HG02885 (cell line): Measurements from ENCODE around the gene PCDHGC4.

Experiments
- ATAC-seq: cut with Tn5 transposase; IDR thresholded peaks from one replicate; pipeline ENCODE4 v1.9.1; 2021; ENCODE audit warnings: mild to moderate bottlenecking; ENCODE audit not compliant: unreplicated experiment, poor library complexity

PCDHGC4 gene

DNA sequence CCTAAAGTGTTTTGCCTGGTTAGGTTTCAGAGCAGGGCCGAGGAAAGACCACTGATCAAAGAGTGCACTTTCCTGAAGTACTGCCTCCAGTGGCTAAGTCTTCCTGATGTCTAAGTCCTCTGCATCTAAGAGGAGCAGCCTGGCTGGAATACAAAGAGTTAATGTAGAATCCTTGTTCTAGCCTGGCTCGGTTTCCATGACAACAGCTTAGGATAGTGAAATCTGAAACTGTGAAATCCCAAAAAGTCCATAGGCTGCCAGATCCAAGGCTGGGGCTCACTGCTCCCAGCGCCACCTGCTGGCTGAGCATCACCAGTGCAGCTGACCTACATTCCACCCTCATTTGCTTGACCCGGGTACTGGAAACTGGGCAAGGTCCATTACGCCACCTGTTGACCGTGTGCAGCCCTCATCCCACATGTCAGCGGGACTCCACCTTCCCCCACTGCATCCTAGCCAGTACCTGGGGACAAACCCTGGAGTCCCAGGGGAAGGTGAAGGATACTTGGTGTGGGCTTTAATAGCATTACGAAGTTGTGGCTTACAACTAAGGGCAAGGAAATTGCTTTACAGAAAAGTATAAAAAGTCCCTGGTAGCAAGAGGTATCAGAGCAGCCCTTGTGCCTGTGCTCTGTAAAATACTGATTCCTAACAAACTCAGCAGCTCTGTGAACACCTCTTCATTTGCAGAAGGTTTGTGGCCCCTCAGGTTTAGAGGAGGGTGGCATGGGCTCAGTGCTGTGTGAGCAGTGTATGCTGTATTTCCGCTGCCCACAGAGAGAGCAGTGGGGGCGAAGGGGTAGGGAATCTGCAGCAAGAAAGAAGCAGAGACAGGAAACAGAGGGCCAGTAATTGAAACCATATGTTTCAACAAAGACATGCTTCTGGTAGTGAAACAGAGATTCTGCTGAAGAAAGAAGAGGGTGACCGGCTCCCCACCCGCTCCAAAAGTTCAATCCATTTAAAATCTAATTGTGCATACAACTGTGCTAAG lies 40.1 kb downstream of the PCDHGC4 start:
- ATAC-seq, result peak; percentile 80

DNA sequence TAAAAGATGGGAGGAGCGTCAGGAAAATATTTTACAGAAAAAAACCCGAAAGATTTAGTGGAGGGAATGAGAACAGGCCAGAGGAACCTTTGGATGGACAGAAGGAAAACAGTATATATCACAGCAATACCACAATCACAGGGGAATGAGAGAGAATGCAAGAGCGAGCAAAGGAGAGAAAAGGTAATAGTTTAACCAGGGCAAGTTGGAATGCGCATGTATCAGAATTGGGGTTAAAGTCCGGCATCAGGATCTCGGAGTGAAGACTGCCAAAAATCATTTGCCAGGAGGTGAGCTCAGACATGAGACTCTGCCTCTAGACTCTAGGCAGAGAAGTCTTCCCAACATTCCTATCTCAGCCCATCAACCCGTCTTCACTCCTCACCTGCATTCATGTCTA lies 40.8 kb downstream of the PCDHGC4 start:
- no peak for ATAC-seq

DNA sequence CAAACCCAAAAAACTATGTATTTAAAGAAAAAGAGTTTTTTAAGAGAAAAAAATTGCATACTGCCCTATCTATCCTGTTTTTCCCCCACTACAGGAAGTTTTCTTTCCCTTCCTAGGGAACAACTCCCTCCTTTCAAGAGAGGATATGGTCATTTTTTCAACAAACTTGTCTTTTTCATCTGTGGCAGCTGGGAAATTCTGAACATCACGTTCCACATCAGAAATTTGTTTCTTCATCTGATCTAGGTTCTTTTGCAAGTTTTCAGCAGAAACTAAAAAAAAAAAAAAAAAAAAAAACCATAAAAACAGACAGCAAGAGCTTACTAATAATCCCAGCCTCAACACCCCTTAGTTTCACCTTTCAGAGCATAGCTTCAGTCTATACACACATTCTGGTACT lies 42.6 kb downstream of the PCDHGC4 start:
- ATAC-seq, result no peak

DNA sequence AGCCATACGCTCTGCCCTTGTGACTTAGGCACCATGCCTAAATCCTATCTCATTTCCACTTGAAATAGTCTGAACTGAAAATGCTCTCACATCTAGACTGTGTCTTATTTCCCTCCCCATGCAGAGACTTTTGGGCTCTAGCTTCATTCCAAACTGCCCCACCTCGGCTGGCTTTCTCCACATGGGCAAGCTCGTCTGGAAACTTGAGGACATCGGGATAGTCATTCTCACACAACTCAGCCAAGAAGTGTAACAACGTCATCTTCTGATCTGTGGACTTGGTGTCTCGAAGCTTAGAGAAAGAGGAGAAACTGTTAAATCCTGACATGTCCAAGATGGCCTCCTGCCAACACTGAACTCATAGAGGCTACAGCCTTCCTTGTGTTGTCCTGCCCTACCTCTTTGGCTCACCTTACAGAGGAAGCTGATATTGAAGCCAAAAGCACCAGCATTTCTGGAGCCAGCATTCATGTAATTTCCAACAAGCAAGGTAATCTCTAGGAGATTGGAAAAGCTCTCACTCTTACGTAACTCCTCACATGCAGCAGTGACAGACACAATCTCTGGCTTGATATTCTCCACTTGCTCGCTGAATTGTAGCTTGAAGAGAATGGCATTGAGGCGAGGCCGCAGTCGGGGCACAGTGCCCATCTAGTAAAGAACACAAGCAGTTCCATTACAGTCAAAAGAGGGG lies 43.6 kb downstream of the PCDHGC4 start:
- ATAC-seq, result no peak

DNA sequence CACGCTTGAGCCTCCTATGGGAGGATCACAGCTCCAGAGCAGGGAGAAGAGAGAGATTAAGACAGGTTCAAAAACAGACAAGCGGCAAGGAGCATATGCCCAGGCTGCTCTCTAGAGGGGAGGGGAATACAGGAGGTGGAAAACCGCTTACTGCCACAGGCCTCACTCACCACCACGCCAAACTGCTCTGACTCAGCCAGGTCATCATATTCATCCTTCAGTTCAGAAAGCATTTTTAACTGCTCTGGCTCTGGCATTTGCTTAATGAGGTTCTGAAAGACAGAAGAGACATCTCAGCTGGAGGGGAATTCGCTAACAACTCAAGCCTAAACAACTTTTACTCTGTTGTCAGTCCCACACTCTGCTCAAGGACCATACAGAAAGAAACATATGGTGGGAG lies 44.2 kb downstream of the PCDHGC4 start:
- peak; percentile 32 for ATAC-seq

DNA sequence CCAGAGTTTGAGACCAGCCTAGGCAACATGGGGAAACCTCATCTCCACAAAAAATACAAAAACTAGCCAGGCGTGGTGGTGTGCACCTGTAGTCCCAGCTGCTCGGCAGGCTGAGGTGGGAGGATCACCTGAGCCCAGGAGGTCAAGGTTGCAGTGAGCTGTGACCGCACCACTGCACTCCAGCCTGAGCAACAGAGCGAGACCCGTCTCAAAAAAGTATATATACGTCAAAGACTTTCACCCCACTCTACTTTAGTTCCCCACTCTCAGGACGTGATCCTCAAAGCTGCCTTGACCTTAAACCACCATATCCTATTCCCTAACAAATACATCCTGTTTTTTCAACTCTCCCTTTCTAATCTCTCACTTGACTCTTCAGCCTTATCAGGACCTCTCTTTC lies 45.0 kb downstream of the PCDHGC4 start:
- peak; percentile 58 for ATAC-seq

DNA sequence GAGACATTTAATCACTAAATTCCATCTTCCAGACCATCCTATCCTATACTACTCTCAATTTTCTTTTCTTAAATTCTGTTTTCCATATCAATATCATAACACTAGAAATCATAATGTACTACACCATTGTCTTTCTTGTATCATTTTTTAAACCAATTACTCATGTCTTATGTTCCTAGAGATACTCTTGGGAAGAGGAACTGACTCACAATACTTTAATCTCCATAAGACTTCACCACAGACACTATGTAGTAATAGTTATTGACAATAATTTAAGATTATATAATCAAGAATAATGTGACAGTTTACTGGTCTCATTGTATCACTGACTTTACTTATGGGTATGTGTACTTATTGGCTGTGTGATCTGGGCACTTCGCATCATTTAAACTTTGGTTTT lies 47.9 kb downstream of the PCDHGC4 start:
- no peak for ATAC-seq

DNA sequence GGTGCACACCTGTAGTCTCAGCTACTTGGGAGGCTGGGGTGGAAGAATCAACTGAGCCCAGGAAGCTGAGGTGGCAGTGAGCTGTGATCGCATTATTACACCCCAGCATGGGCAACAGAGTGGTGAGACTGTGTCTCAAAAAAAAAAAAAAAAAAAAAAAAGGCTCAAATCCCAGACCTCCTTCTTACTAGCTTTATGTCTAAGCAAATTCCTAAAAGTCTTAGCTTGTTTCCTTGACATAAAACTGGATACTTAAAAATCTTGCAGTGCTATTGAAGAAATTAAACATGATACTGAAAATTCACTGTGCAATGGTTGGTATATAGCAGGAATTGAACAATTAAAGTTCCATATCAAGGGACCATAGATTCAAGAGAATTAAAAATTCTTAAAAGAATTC lies 49.1 kb downstream of the PCDHGC4 start:
- ATAC-seq, result no peak

DNA sequence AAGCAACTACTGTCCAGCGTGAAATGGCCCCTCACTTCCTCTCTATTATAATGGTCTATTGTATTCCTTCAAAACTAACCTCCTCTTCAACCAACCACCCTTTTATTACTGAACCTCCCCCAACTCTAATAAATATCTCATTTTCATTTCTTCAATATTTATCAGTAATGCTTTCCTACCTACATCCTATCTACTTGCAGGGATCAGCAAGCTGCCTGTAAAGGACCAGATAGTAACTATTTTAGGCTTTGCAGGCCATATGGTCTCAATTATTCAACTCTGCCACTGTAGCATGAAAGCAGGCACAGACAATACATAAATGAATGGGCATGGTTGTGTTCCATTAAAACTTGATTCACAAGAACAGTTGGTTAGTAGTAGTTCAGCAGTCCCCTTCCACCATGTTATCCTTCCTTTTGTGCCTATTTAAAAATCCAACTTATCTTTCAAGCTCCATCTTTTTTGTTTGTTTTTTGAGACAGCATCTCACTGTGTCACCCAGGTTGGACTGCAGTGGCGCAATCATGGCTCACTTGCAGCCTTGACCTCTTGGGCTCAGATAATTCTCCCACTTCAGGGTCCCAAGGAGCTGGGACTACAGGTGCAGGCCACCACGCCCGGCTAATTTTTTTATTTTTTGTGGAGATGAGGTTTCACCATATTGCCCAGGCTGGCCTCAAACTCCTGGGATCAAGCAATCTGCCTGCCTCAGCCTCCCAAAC lies 49.8 kb downstream of the PCDHGC4 start:
- ATAC-seq, result no peak
